AG04449 (cell line): ENCODE results near the gene CES2.
"Not testable (repeated sequence)": the region's sequence is repeated elsewhere in the genome, so short reads cannot be mapped to it uniquely, and the experiment has no call there.

Source experiments
- CTCF ChIA-PET: fragments of 350-600 bp; formaldehyde crosslinking; extraction: SDS; loops from one replicate; lab custom pipeline; 2021; ENCODE audit warnings: antibody characterized with exemption; lab: Yijun Ruan, JAX
- POLR2A ChIA-PET: fragments of 400-600, 350-600 bp; formaldehyde crosslinking; extraction: SDS; loops from one replicate; lab custom pipeline; 2020; ENCODE audit warnings: antibody characterized with exemption, inconsistent platforms; lab: Yijun Ruan, JAX
- DNase-seq: peaks from one replicate; pipeline ENCODE4 v3.0.0-alpha.2; 2010; ENCODE audit warnings: low read depth, low spot score
- H3K4me3 ChIP-seq: 2 replicates; pipeline ENCODE4 v1.5.1; 2011; ENCODE audit warnings: low read depth, mild to moderate bottlenecking, control low read depth, low read length
- TF ChIP-seq, protein P1 (sequence below): IDR thresholded peaks from one replicate; pipeline ENCODE4 v1.5.1; 2011; ENCODE audit warnings: mild to moderate bottlenecking, moderate library complexity, low read length, control low read depth, inconsistent platforms; ENCODE audit not compliant: insufficient read depth; ENCODE audit errors: missing control alignments

CES2 gene

GRCh38 chr16:66895999-66896398 lies 39.3 kb upstream of the CES2 start:
- CTCF ChIA-PET = interaction anchor here (1.0 to 24.6 kb wide), 23 partner anchors 8 to 289 kb away, joined by 3 to 350 read pairs (median 10); partner anchors contain the start of genes CDH16, CES3, CIAO2B and NAE1
- no peak overlapping the region for H3K4me3 ChIP-seq
- no peak for DNase-seq
- POLR2A ChIA-PET = interaction anchor here (1.2 kb wide), 1 partner anchor 39 kb away, joined by 3 read pairs; no protein-coding TSS in a partner anchor
- TF ChIP-seq, protein P1, sequence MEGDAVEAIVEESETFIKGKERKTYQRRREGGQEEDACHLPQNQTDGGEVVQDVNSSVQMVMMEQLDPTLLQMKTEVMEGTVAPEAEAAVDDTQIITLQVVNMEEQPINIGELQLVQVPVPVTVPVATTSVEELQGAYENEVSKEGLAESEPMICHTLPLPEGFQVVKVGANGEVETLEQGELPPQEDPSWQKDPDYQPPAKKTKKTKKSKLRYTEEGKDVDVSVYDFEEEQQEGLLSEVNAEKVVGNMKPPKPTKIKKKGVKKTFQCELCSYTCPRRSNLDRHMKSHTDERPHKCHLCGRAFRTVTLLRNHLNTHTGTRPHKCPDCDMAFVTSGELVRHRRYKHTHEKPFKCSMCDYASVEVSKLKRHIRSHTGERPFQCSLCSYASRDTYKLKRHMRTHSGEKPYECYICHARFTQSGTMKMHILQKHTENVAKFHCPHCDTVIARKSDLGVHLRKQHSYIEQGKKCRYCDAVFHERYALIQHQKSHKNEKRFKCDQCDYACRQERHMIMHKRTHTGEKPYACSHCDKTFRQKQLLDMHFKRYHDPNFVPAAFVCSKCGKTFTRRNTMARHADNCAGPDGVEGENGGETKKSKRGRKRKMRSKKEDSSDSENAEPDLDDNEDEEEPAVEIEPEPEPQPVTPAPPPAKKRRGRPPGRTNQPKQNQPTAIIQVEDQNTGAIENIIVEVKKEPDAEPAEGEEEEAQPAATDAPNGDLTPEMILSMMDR = no peak

DNA sequence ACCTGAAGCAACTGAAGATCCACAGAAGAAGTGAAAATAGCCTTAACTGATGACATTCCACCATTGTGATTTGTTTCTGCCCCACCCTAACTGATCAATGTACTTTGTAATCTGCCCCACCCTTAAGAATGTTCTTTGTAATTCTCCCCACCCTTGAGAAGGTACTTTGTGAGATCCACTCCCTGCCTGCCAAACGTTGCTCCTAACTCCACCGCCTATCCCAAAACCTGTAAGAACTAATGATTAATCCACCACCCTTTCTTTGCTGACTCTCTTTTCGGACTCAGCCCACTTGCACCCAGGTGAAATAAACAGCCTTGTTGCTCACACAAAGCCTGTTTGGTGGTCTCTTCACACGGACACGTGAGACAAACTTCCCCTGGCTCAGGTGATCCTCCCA lies 38.6 kb upstream of the CES2 start:
- DNase-seq, H3K4me3 ChIP-seq, POLR2A ChIA-PET: not testable (repeated sequence)
- CTCF ChIA-PET = interaction anchor here (1.1 to 24.6 kb wide), 13 partner anchors 10 to 289 kb away, joined by 3 to 350 read pairs (median 21); partner anchors contain the start of genes CDH16, CES3, PDP2 and RRAD

DNA sequence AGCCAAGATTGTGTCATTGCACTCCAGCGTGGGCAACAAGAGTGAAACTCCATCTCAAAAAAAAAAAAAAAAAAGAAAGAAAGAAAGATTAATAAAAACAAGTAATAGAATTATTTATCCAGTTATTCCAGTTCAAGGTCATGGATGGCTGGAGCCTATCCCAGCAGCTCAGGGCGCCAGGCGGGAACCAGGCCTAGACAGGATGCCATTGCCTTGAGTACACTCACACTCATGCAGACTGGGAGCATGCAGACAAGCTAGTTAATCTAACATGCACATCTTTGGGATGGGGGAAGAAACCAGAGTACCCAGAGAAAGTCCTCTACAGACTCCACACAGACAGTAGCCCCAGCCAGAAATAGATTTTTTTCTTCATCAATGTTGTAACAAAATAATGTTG lies 37.1 kb upstream of the CES2 start:
- ChIA-PET POLR2A (interaction anchor here (1.3 kb wide), 1 partner anchor 31 kb away, joined by 3 read pairs; no protein-coding TSS in a partner anchor), CTCF (interaction anchor here (1.1 to 24.6 kb wide), 10 partner anchors 12 to 257 kb away, joined by 3 to 350 read pairs (median 17); partner anchors contain the start of genes CDH16, PDP2 and RRAD)
- TF ChIP-seq, protein P1 = no peak
- no peak for DNase-seq
- H3K4me3 ChIP-seq = no peak overlapping the region

GRCh38 chr16:66898933-66899309 lies 36.4 kb upstream of the CES2 start:
- H3K4me3 ChIP-seq = no peak overlapping the region
- ChIA-PET CTCF (interaction anchor here (1.2 to 24.6 kb wide), 7 partner anchors 11 to 58 kb away, joined by 4 to 350 read pairs (median 66); partner anchors contain the start of genes CDH16, PDP2 and RRAD), POLR2A (interaction anchor here (1.3 kb wide), 1 partner anchor 30 kb away, joined by 3 read pairs; no protein-coding TSS in a partner anchor)
- DNase-seq = no peak
- TF ChIP-seq, protein P1 = no peak

GRCh38 chr16:66899310-66899944 lies 35.9 kb upstream of the CES2 start:
- TF ChIP-seq, protein P1 = no peak
- no peak for DNase-seq
- no peak overlapping the region for H3K4me3 ChIP-seq
- POLR2A ChIA-PET = no interaction called here
- CTCF ChIA-PET = interaction anchor here (1.1 to 24.6 kb wide), 6 partner anchors 10 to 44 kb away, joined by 4 to 350 read pairs (median 68); partner anchors contain the start of genes CDH16, PDP2 and RRAD

DNA sequence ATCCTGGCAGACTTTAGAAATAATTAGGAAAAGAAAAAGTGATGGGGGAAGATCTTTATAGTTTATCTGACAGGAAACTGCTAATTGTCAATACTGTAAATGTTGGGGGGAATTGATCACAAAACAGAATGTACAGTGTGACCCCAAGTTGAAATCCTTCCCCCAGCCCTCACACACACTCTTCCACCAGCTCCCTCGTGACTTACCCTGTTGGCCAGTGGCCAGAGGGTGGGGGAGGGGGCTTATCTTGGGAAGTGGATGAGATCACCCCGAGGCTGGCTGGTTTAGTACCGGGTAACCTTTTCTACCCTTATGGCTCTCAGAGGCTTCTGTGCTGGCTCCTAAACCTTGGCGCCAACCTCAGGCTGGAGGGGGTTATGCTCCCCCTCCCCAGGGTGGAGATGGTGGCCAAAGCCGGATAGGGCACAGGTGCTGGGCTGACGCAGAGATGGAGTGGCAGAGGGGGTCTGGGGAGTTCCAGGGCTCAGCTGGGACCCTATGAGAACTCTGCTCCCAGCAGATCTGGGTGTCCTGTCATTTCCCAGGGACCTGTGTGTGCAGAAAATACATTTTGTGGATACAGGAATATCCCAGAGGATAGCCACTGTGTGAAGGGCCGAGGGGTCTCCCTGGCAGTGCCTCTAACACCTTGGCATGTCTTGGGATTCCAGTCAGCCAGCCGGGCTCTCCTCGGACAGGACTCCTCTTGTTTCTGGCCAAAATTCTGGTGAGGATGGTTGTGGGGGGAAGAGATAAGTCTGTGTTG lies 35.2 kb upstream of the CES2 start:
- no peak overlapping the region for H3K4me3 ChIP-seq
- DNase-seq = no peak
- ChIA-PET CTCF (interaction anchor here (1.1 to 24.6 kb wide), 4 partner anchors 9 to 44 kb away, joined by 4 to 350 read pairs (median 53); partner anchors contain the start of genes CDH16 and RRAD), POLR2A (no interaction called here)
- TF ChIP-seq, protein P1 = no peak
